ENCODE results near the gene ITGB1. TPM values are rescaled to one million over a fixed set of nuclear protein-coding genes. Genes with fewer than 3 reads are reported as not detected.
A peak's percentile ranks its signal among the peaks of the same experiment; 100 is the strongest.

The ITGB1 gene
- total RNA-seq, 1 donor from 2014 or later = 542 TPM

- Histone ChIP-seq H3K27ac (replicated peaks) (no peak overlapping the region), H3K36me3 (no peaks in the 10 kb centered on the region), H3K4me1 (peaks cover 19% of the 10 kb centered on the region), H3K9me3 (replicated peaks) (no peaks in the 10 kb centered on the region), H3K27me3 (ENCODE audit: low read depth) (no peaks in the 10 kb centered on the region), H3K4me3 (no peak overlapping the region)
- no peak for TF ChIP-seq CTCF (IDR thresholded peaks at IDR 0.05; ENCODE audit: borderline replicate concordance)
- DNase-seq = no peak
- intact Hi-C loops (cut with micrococcal nuclease) = no loop called here
Observed at GRCh38 chr10:32987172-32987571, 29.1 kb upstream of the ITGB1 start.

- Histone ChIP-seq H3K27me3 (ENCODE audit: low read depth) (no peaks in the 10 kb centered on the region), H3K4me1 (peaks cover 32% of the 10 kb centered on the region), H3K9me3 (replicated peaks) (no peaks in the 10 kb centered on the region), H3K27ac (replicated peaks) (peak overlapping the region; percentile 27), H3K36me3 (no peaks in the 10 kb centered on the region), H3K4me3 (no peak overlapping the region)
- TF ChIP-seq CTCF (IDR thresholded peaks at IDR 0.05; ENCODE audit: borderline replicate concordance) = no peak
- intact Hi-C loops (cut with micrococcal nuclease) = no loop called here
- no peak for DNase-seq
Observed at GRCh38 chr10:32985775-32986350, 27.8 kb upstream of the ITGB1 start.

GRCh38 chr10:32985341-32985764 is 27.3 kb upstream of the ITGB1 start:
- Histone ChIP-seq H3K4me1 (peaks cover 37% of the 10 kb centered on the region), H3K36me3 (no peaks in the 10 kb centered on the region), H3K27ac (replicated peaks) (peak overlapping the region; percentile 27), H3K27me3 (ENCODE audit: low read depth) (no peaks in the 10 kb centered on the region), H3K4me3 (no peak overlapping the region), H3K9me3 (replicated peaks) (no peaks in the 10 kb centered on the region)
- no peak for TF ChIP-seq CTCF (IDR thresholded peaks at IDR 0.05; ENCODE audit: borderline replicate concordance)
- intact Hi-C loops (cut with micrococcal nuclease) = no loop called here
- no peak for DNase-seq

- no peak for TF ChIP-seq CTCF (IDR thresholded peaks at IDR 0.05; ENCODE audit: borderline replicate concordance)
- H3K36me3 ChIP-seq = no peaks in the 10 kb centered on the region
- no peak overlapping the region for H3K27ac ChIP-seq (replicated peaks)
- peaks cover 43% of the 10 kb centered on the region for H3K4me1 ChIP-seq
- no peaks in the 10 kb centered on the region for H3K27me3 ChIP-seq (ENCODE audit: low read depth)
- no peak overlapping the region for H3K4me3 ChIP-seq
- intact Hi-C loops (cut with micrococcal nuclease) = no loop called here
- no peaks in the 10 kb centered on the region for H3K9me3 ChIP-seq (replicated peaks)
- DNase-seq = no peak
Observed at GRCh38 chr10:32984003-32984600, 26.1 kb upstream of the ITGB1 start.

GRCh38 chr10:32982911-32983909 is 25.2 kb upstream of the ITGB1 start:
- no peaks in the 10 kb centered on the region for H3K9me3 ChIP-seq (replicated peaks)

More at GRCh38 chr10:32982911-32983909, 25.2 kb upstream of the ITGB1 start:
- H3K36me3 ChIP-seq = no peaks in the 10 kb centered on the region
- TF ChIP-seq CTCF (IDR thresholded peaks at IDR 0.05; ENCODE audit: borderline replicate concordance) = no peak
- H3K27ac ChIP-seq (replicated peaks) = peak overlapping the region; percentile 93
- no peaks in the 10 kb centered on the region for H3K27me3 ChIP-seq (ENCODE audit: low read depth)
- H3K4me3 ChIP-seq = no peak overlapping the region
- H3K4me1 ChIP-seq = peaks cover 43% of the 10 kb centered on the region
- no peak for DNase-seq
- intact Hi-C loops (cut with micrococcal nuclease) = no loop called here

Measured in left ventricle myocardium inferior (tissue), 1 donor.